Epithelial cell of esophagus (primary cell): Measurements from ENCODE around the gene ST8SIA6.

Source experiments
- DNase-seq: peaks from one replicate; pipeline ENCODE4 v3.0.0; 2010; ENCODE audit warnings: low read depth
- H3K4me3 ChIP-seq: 2 replicates; pipeline ENCODE4 v1.5.1; 2011; ENCODE audit warnings: mild to moderate bottlenecking, low read length, control low read depth
- TF ChIP-seq, protein P1 (sequence below): IDR thresholded peaks from 2 replicates; pipeline ENCODE4 v1.5.1; 2011; ENCODE audit warnings: low read depth, mild to moderate bottlenecking, low read length, control low read depth, inconsistent platforms; ENCODE audit not compliant: insufficient read depth; ENCODE audit errors: missing control alignments

Gene ST8SIA6

DNA sequence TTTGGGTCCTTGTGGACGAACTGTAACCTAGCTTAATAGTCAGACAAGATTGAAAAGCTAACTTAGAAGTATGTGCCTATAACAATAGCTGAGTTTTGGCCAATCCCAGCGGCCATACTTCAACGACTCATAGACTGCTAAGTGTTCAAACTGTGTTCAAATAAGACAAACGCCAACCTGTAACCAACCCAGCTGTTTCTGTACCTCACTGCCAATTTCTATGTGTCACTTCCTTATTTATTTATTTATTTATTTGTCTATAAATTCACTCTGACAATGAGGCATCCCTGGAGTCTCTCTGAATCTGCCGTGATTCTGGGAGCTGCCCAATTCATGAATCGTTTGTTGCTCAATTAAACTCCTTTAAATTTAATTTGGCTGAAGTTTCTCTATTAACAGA is 21.7 kb downstream of the ST8SIA6 start:
- DNase-seq = peak; percentile 45
- H3K4me3 ChIP-seq = no peak overlapping the region
- TF ChIP-seq, protein P1, sequence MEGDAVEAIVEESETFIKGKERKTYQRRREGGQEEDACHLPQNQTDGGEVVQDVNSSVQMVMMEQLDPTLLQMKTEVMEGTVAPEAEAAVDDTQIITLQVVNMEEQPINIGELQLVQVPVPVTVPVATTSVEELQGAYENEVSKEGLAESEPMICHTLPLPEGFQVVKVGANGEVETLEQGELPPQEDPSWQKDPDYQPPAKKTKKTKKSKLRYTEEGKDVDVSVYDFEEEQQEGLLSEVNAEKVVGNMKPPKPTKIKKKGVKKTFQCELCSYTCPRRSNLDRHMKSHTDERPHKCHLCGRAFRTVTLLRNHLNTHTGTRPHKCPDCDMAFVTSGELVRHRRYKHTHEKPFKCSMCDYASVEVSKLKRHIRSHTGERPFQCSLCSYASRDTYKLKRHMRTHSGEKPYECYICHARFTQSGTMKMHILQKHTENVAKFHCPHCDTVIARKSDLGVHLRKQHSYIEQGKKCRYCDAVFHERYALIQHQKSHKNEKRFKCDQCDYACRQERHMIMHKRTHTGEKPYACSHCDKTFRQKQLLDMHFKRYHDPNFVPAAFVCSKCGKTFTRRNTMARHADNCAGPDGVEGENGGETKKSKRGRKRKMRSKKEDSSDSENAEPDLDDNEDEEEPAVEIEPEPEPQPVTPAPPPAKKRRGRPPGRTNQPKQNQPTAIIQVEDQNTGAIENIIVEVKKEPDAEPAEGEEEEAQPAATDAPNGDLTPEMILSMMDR = no peak

DNA sequence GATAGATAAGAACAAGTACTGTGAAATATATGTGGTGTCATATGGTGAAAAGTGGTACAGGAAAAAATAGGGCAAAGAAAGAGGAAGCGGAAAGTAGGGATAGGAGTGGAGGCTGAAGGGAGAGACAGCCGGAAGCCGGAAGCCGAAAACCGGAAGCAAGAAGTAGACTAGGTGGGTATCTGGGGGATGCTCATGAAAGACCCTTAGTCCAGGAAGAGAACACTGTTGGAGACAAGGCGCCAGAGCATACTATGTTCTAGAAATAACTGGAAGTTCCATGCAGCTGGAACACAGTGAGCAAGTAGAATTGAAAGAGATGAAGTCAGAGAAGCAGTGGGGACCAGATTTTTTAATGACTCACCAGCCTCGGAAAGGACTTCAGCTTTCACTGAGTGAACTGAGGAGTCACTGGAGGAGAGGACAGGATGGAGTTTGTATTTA is 22.5 kb downstream of the ST8SIA6 start:
- TF ChIP-seq, protein P1 = no peak
- DNase-seq = peak; percentile 29

DNA sequence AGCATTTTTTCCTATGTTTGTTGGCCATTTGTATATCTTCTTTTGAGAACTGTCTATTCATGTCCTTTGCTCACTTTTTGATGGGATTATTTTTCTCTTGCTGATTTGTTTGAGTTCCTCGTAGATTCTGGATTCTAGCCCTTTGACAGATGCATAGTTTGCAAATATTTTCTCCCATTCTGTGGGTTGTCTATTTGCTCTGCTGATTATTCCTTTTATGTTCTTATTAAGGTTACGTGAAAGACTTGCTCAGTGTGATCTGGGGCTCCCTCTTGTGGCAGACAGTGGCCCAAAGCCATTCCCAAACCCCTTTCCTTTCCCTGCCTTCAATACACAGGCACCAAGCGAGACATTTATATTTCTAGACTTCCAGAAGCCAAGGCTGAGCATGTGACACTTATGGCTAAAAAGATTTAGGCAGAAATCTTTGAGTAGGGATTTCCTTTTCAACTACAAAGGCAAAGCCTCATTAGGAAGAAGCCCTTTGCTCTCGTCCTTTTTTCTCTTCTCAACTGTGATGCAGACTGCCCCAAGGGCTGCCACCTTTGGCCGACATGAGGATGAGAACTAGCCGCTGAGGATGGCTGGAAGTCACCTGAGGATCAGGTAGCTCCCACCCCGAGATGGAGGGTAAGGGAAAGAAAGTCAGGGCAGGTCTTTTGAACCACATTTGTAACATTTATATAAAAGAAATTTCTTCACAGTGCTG is 23.6 kb downstream of the ST8SIA6 start:
- H3K4me3 ChIP-seq = no peak overlapping the region
- TF ChIP-seq, protein P1 = peak; percentile 95
- peak; percentile 77 for DNase-seq

More for the DNA sequence above, 22.5 kb downstream of the ST8SIA6 start:
- no peak overlapping the region for H3K4me3 ChIP-seq

DNA sequence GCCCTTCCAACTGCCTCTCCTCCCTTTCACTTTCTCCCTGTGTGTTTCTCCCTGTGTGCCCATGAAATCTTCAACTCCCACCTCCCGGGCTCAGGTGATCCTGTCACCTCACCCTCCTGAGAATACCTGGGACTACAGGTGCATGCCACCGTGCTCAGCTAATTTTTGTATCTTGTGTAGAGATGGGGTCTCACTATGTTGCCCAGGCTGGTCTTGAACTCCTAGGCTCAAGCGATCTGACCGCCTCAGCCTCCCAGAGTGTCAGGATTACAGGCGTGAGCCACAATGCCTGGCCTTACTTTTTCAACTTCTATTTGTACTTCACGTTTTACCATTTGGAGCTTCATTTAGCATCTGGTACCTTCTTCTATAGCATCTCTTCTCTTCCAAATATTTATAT is 24.9 kb downstream of the ST8SIA6 start:
- H3K4me3 ChIP-seq = no peak overlapping the region
- TF ChIP-seq, protein P1 = no peak
- no peak for DNase-seq

DNA sequence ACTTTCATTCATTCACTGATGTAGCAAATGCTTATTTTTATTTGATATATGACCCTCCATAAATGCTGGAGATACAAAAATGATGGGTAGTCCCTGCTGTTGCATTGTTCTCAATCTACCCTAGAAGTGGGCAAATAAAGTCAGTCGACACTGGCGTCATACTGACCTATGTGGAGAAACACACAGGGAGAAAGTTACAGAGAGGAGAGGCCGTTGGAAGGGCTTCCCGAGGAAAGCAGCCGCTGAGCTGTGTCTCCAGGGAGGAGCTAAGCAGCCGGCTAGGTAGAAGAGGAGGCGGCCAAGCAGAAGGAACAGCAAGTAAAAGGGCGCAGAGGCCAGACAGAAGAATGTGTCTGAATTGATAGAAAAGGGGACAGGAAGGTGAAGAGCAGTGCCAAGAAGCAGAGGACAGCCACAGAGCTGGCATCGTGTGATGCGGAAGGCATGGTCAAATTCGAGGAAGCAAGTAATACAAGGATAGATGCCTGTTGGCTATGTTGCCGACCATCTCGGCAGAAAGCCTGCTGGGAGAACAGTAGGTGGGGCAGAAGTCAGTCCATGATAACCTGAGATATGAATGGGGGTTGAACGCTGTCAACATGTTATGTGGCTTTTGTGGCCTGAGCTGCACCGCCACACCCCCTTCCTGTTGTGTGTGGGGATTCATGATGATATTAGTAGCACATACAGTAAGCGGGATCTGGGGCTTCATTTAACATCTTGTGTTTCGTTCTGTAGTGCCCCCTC is 25.9 kb downstream of the ST8SIA6 start:
- TF ChIP-seq, protein P1 = no peak
- no peak overlapping the region for H3K4me3 ChIP-seq
- DNase-seq = no peak

DNA sequence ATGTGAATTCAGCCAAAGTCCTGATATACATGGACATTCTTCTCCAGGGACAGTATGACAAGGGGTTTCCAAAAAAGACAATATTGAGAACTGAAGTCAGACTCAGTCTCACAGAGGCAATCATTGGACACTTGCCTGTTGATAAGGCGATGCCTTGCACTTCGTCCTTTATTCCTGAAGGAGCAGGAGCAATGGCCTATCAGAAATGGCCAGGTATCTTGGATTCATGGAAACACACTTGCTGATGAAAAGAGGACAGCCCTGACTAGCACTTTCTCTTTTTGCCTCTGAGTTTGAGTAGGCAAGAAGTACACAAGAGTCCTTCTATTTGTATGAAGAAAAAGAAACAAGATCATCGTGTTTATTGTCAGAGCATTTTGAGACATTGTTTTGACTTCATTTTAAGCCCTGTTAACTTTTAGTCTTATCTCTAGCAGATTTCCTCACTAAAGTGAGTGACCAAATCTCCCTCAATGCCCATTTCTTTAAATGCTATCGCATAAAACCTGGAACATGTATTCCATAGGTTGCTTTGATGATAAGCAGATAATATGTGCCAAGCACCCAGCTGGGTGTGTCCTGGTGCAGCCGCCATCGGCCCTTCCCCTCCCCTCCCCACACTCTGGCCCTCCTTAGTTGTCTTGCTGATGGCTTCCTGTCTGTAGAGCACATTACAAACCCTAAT is 26.6 kb downstream of the ST8SIA6 start:
- no peak overlapping the region for H3K4me3 ChIP-seq
- TF ChIP-seq, protein P1 = no peak
- DNase-seq = no peak
